GM06990 (cell line): ENCODE results near the gene CIZ1.

ENCODE experiments used
- DNase-seq: peaks from one replicate; pipeline ENCODE4 v3.0.0-alpha.2; 2011; ENCODE audit not compliant: insufficient read length; ENCODE audit errors: extremely low read depth
- H3K27me3 ChIP-seq: replicated peaks from 2 replicates; pipeline ENCODE4 v1.6.0; 2011; ENCODE audit warnings: low read length; ENCODE audit not compliant: control insufficient read depth, insufficient read depth
- H3K36me3 ChIP-seq: 2 replicates; pipeline ENCODE4 v1.5.1; 2011; ENCODE audit warnings: low read length; ENCODE audit not compliant: control insufficient read depth, insufficient read depth
- H3K4me3 ChIP-seq: replicated peaks from 2 replicates; pipeline ENCODE4 v1.5.1; 2011; ENCODE audit warnings: low read depth, mild to moderate bottlenecking, control low read depth, low read length
- TF ChIP-seq, protein P1 (sequence below): IDR thresholded peaks from 2 replicates; pipeline ENCODE4 v1.5.1; 2011; ENCODE audit warnings: low read length, control low read depth, mild to moderate bottlenecking, inconsistent platforms; ENCODE audit not compliant: insufficient read depth, poor library complexity, severe bottlenecking

Gene CIZ1

DNA sequence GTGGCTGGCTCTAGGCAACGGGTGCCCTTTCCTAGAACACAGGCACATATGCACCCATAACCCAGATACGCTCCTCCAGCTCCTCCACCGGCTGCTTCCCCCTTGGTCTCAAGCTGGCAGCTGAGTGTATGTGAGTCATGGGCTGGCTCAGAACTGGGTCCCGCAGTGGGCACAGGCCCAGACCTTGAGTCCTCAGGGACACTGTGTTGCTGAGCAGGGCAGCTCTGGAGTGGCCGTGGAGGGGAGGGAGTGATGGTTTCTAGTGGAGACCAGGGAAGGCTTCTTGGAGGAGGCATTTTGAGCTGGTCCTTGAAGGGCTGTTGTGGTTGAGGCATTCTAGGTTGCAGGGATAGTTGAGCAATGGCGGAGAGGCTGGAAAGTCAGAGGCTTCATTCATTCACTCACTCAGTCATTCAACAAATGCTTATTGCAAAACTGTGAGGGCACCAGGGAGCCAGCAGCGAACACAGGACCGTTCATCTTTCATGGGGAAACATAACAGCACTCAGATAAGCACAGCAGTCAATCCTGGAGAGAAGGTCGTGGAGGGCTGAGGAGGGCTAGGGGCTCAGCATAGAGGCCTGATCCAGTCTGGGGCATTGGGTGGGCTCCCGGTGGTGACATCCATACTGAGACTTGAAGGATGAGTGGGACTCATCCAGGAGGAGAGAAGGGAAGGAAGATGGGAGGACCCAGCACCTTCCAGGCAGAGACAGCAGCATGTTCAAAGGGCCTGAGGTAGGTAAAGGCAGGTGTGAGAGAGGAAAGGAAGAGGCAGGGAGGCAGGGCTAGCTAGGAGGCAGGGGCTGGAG, 29.0 kb downstream of the CIZ1 start:
- H3K4me3 ChIP-seq, result no peak overlapping the region
- TF ChIP-seq, protein P1, sequence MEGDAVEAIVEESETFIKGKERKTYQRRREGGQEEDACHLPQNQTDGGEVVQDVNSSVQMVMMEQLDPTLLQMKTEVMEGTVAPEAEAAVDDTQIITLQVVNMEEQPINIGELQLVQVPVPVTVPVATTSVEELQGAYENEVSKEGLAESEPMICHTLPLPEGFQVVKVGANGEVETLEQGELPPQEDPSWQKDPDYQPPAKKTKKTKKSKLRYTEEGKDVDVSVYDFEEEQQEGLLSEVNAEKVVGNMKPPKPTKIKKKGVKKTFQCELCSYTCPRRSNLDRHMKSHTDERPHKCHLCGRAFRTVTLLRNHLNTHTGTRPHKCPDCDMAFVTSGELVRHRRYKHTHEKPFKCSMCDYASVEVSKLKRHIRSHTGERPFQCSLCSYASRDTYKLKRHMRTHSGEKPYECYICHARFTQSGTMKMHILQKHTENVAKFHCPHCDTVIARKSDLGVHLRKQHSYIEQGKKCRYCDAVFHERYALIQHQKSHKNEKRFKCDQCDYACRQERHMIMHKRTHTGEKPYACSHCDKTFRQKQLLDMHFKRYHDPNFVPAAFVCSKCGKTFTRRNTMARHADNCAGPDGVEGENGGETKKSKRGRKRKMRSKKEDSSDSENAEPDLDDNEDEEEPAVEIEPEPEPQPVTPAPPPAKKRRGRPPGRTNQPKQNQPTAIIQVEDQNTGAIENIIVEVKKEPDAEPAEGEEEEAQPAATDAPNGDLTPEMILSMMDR, result no peak
- DNase-seq, result no peak
- no peaks in the 10 kb centered on the region for H3K27me3 ChIP-seq
- peaks cover 17% of the 10 kb centered on the region for H3K36me3 ChIP-seq

DNA sequence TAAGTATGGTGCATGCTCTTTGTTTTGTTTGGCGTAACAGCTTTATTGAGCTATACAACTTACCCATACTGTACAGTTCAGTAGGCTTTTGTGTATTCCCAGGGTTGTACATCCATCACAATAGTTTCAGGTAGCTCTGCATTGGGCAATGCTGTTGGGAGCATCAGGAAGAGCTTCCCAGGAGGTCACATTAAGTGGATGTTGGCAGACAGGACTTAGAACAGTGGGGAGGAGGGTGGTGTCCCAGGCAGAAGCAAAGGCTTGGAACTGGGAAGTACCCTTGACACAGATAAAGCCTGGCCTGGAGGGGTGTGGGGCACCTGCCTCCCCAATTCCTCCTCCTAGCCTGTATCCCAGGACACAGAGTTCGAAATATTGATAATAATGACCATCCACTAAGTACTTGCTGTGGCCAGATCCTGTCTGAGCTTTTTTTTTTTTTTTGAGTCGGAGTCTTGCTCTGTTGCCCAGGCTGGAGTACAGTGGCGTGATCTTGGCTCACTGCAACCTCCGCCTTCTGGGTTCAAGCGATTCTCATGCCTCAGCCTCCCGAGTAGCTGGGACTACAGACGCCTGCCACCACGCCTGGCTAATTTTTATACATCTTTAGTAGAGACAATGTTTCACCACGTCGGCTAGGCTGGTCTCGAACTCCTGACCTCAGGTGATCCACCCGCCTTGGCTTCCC, 30.0 kb downstream of the CIZ1 start:
- DNase-seq, result no peak
- TF ChIP-seq, protein P1, result no peak
- H3K27me3 ChIP-seq, result no peaks in the 10 kb centered on the region
- peaks cover 10% of the 10 kb centered on the region for H3K36me3 ChIP-seq
- peak overlapping the region; percentile 80 for H3K4me3 ChIP-seq

DNA sequence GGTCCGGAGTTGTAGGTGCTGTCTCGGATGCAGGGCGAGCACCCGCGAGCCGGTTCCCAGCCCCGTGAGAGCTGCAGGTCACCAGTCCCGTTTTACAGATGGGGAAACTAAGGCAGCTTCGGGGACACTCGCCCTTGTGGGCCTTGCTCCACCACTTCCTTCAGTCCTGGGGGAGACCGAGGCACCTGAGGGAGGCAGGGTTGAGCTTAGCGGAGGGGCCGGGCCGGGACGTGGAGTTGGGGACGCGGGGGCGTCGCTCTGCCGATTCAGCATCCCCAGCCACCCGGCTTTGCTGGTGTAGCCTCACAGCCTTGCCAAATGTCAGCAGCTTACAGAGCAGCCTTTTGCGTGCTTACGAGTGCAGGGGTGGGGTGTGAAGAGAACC, 30.8 kb downstream of the CIZ1 start:
- DNase-seq, result no peak
- Histone ChIP-seq H3K4me3 (peak overlapping the region; percentile 80), H3K27me3 (no peaks in the 10 kb centered on the region), H3K36me3 (peaks cover 6% of the 10 kb centered on the region)
- TF ChIP-seq, protein P1, result no peak

DNA sequence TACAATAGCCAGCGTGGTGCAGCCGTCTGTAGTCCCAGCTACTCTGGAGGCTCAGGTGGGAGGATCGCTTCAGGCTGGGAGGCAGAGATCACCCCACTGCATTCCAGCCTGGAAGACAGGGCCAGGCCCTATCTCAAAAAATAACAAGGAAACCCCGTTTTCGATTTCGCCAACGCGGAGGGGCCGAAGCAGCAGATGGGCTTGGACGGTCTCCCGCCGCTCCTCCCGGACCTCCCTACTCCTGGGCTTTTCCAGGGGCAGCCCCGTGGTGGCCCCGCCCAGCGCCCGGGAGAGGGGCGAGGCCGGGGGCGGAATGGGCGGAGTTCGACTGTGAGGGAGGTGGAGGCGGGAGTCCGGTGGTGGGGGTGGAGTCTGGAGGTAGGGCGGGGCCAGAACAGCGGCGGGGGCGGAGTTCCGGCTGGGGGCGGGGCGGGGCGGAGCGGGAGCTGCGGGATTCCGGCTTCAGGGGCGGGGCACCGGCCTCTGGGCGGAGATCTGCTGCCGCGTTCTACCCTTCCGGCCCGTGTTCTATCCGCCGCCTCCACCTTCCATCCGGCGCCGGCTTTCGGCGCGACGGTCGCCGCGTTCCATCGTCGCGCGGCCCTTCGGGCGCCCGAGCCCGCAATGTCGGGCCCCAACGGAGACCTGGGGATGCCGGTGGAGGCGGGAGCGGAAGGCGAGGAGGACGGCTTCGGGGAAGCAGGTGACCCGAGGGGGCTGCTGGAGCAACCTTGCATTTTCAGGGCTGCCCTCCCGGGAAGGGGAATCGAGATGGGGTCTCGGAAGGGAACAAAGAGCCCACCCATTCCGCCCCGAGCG, 31.4 kb downstream of the CIZ1 start, which contains the start of gene BBLN:
Gene BBLN, plus strand, starts transcription at position 482 of the 819 bp plus-strand sequence. Its CDS starts 143 bp downstream, at position 625.
- Histone ChIP-seq H3K36me3 (peaks cover 6% of the 10 kb centered on the region), H3K27me3 (no peaks in the 10 kb centered on the region), H3K4me3 (peak within 1 kb of the TSS; percentile 80)
- TF ChIP-seq, protein P1, result no peak
- peak; percentile 89 for DNase-seq

DNA sequence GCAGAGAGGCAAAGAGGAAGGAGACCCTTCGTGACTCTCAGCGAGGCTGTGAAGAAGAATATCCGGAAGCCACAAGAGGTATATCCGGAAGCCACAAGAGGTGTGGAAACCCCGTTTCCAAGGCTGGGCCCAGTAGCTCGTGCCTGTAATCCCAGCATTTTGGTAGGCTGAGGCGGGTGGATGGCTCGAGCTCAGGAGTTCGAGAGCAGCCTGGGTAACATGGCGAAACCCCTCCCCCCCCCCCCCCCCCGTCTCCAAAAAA, 31.9 kb downstream of the CIZ1 start:
- Histone ChIP-seq H3K4me3 (peak overlapping the region; percentile 66), H3K36me3 (peaks cover 6% of the 10 kb centered on the region), H3K27me3 (no peaks in the 10 kb centered on the region)
- DNase-seq, result peak; percentile 50
- TF ChIP-seq, protein P1, result no peak
